SU-DHL-6 (cell line): ENCODE measurements around the gene PCARE.

Source experiments
- CTCF ChIP-seq: fragments of 200-600 bp; sonication (generic); IDR thresholded peaks from one replicate; pipeline ENCODE4 v1.5.1; 2017; ENCODE audit warnings: antibody characterized with exemption, mild to moderate bottlenecking, low read length, moderate library complexity; ENCODE audit not compliant: insufficient read depth, poor library complexity, severe bottlenecking
- EZH2phosphoT487 ChIP-seq: fragments of 200-600 bp; sonication (generic), shearing (Covaris generic); conservative IDR thresholded peaks from 2 replicates; pipeline ENCODE4 v1.6.1; 2018; ENCODE audit warnings: mild to moderate bottlenecking, antibody characterized with exemption, low read length, moderate library complexity, mixed read lengths

- TF ChIP-seq CTCF (no peak), EZH2phosphoT487 (no peak)
Observed at GRCh38 chr2:29096969-29097368, 22.6 kb upstream of the PCARE start.
